ENCODE data around the gene ZNF521. TPM values are rescaled to one million over a fixed set of nuclear protein-coding genes. Genes with fewer than 3 reads are reported as not detected.

ZNF521 gene
- total and polyA plus RNA-seq, 2 of the 13 experiments (the other 11 are each of a cell fraction or from before 2014, with no cell fraction given) = 0.02 TPM; not detected in 1

DNA sequence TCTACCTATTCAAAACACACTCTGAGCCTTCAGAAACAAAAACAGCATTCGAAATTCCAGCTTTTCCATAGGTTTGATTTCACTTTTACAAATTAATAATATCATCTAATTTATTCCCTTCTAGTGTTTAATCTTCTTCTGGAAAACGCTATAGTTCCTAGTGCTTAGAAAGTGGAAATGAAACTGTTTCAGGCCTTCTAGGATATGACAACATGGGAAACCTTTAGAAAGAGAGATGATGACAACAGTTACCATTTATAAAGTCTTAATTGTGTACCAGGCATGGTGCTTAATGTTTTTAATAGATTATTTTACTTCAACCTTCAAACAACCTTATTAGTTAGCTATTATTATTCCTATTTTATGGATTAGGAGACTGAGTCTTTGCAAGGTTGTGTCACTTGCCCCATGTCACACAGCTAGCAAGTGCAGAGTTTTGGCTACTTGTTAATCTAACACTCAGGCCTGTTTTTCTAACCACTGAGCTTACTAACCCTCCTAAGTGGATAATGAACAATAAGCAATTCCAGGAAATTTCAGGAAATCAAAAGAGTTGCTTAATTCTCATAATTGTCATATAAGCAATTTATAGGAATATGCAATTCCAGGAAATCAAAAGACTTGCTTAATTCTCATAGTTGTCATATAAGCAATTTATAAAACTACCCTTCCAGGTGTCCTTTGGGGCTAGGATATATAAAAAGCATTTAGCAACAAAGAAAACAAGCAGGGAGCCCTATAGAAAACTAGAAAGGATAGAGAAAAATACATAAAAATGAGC is 206.0 kb downstream of the ZNF521 start:
- Histone ChIP-seq H3K36me3 (replicated peaks in 1 of 2; ENCODE audit: control insufficient read depth in 1 of 2, insufficient read depth in 2 of 2, low read length in 2 of 2) (no peaks in the 10 kb centered on the region), H3K9ac (ENCODE audit: insufficient read depth, low read depth, low read length) (no peak overlapping the region), H4K20me1 (ENCODE audit: insufficient read depth, low read length) (no peaks in the 10 kb centered on the region), H3K4me2 (ENCODE audit: low read depth, low read length) (no peak overlapping the region), H3K9me3 (ENCODE audit: low read length) (no peaks in the 10 kb centered on the region), H3K79me2 (ENCODE audit: insufficient read depth, low read length) (no peaks in the 10 kb centered on the region), H3K27me3 (ENCODE audit: control insufficient read depth in 1 of 2, insufficient read depth in 2 of 2, low read length in 2 of 2) (no peaks in the 10 kb centered on the region; a peak in 1 of 5 replicates), H3K4me1 (ENCODE audit: insufficient read depth, low read length) (no peaks in the 10 kb centered on the region), H2AFZ (ENCODE audit: low read length) (no peak overlapping the region), H3K27ac (ENCODE audit: extremely low read length, insufficient read depth, low read length) (no peak overlapping the region), H3K4me3 (replicated peaks in 1 of 3; ENCODE audit: insufficient read depth in 1 of 3, low read depth in 2 of 3, low read length in 3 of 3) (no peak overlapping the region)
- ChIA-PET POLR2A (no interaction called here), CTCF (ENCODE audit: low intra/inter-chr PET ratio, low total read pairs) (no interaction called here)
- in situ Hi-C loops (cut with HindIII; ENCODE audit: extremely low pct_ligation_motif_present, low pct_unique_long_range_greater_than_20kb) (no loop called here), intact Hi-C loops (cut with micrococcal nuclease; ENCODE audit: unreplicated experiment) (no loop called here)
- ATAC-seq (no peak), DNase-seq (ENCODE audit: low spot score) (no peak), FAIRE-seq (no peak)
- 19% methylated on average over 2 of the region's 2 CpGs for WGBS (ENCODE audit: low lambda C conversion rate)
- peak; percentile 65 for TF ChIP-seq MAFF (IDR thresholded peaks at IDR 0.05; ENCODE audit: low read depth, low read length)
- peak in 1 of 2 experiments; percentile 77; a peak in 3 of 4 replicates for TF ChIP-seq MAFK (conservative IDR thresholded peaks at IDR 0.05 in 1 of 2, IDR thresholded peaks at IDR 0.05 in 1 of 2; ENCODE audit: low read length in 2 of 2)
- no peak for TF ChIP-seq ZNF83 (CRISPR knock-in tag; IDR thresholded peaks at IDR 0.05; ENCODE audit: borderline replicate concordance)
- no TSS peak for BruUV-seq (replicated peaks)

DNA sequence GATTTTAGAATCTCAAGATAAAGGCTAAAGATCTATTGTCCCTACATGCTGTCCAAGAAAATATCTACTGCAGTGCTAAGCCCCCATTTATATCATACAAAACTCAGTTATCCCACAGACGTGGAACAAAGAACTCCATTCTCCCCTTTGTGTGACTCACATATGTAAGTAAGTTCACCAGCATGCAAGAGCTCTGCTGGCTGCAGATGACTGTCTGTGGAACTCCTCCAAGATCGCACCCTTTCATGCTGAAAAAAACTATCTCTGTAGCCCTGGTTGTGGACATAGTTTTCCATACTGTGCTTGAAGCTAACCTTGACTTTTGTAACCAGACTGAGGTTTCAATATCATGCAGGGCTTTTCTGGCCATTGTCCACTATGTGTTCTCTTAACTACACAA is 207.1 kb downstream of the ZNF521 start:
- Histone ChIP-seq H3K4me3 (replicated peaks in 1 of 3; ENCODE audit: insufficient read depth in 1 of 3, low read depth in 2 of 3, low read length in 3 of 3) (no peak overlapping the region), H3K9ac (ENCODE audit: insufficient read depth, low read depth, low read length) (no peak overlapping the region), H3K36me3 (replicated peaks in 1 of 2; ENCODE audit: control insufficient read depth in 1 of 2, insufficient read depth in 2 of 2, low read length in 2 of 2) (no peaks in the 10 kb centered on the region), H4K20me1 (ENCODE audit: insufficient read depth, low read length) (no peaks in the 10 kb centered on the region), H2AFZ (ENCODE audit: low read length) (no peak overlapping the region), H3K9me3 (ENCODE audit: low read length) (no peaks in the 10 kb centered on the region), H3K4me2 (ENCODE audit: low read depth, low read length) (no peak overlapping the region), H3K4me1 (ENCODE audit: insufficient read depth, low read length) (no peaks in the 10 kb centered on the region), H3K27ac (ENCODE audit: extremely low read length, insufficient read depth, low read length) (no peak overlapping the region), H3K79me2 (ENCODE audit: insufficient read depth, low read length) (no peaks in the 10 kb centered on the region), H3K27me3 (ENCODE audit: control insufficient read depth in 1 of 2, insufficient read depth in 2 of 2, low read length in 2 of 2) (no peaks in the 10 kb centered on the region; a peak in 1 of 5 replicates)
- no peak for ATAC-seq
- no peak for FAIRE-seq
- ChIA-PET POLR2A (no interaction called here), CTCF (ENCODE audit: low intra/inter-chr PET ratio, low total read pairs) (no interaction called here)
- in situ Hi-C loops (cut with HindIII; ENCODE audit: extremely low pct_ligation_motif_present, low pct_unique_long_range_greater_than_20kb) = no loop called here
- WGBS (ENCODE audit: low lambda C conversion rate) = 5% methylated on average over 2 of the region's 2 CpGs
- BruUV-seq (replicated peaks) = no TSS peak
- intact Hi-C loops (cut with micrococcal nuclease; ENCODE audit: unreplicated experiment) = no loop called here
- DNase-seq (ENCODE audit: low spot score) = peak; percentile 0
- TF ChIP-seq TBP (CRISPR knock-in tag; IDR thresholded peaks at IDR 0.05) (no peak), ZNF781 (CRISPR knock-in tag; IDR thresholded peaks at IDR 0.05; ENCODE audit: borderline replicate concordance, not compliant biosample characterization) (no peak), RNF2 (conservative IDR thresholded peaks at IDR 0.05; ENCODE audit: low read depth) (no peak), NFRKB (IDR thresholded peaks at IDR 0.05) (no peak), ZNF703 (CRISPR knock-in tag; IDR thresholded peaks at IDR 0.05; ENCODE audit: borderline replicate concordance) (no peak), TAF1 (CRISPR knock-in tag; IDR thresholded peaks at IDR 0.05) (no peak), ZNF607 (CRISPR knock-in tag; IDR thresholded peaks at IDR 0.05; ENCODE audit: borderline replicate concordance) (no peak), MAFF (IDR thresholded peaks at IDR 0.05; ENCODE audit: low read depth, low read length) (no peak), ZNF782 (CRISPR knock-in tag; IDR thresholded peaks at IDR 0.05; ENCODE audit: borderline replicate concordance) (no peak), PHF5A (CRISPR knock-in tag; IDR thresholded peaks at IDR 0.05; ENCODE audit: low read depth, unreplicated experiment) (no peak), JUND (CRISPR knock-in tag; IDR thresholded peaks at IDR 0.05) (no peak), DNMT3B (CRISPR knock-in tag; conservative IDR thresholded peaks at IDR 0.05) (no peak), PAF1 (CRISPR knock-in tag; IDR thresholded peaks at IDR 0.05) (no peak), NFKBIZ (CRISPR knock-in tag; IDR thresholded peaks at IDR 0.05) (no peak)
- TF ChIP-seq, protein P1, sequence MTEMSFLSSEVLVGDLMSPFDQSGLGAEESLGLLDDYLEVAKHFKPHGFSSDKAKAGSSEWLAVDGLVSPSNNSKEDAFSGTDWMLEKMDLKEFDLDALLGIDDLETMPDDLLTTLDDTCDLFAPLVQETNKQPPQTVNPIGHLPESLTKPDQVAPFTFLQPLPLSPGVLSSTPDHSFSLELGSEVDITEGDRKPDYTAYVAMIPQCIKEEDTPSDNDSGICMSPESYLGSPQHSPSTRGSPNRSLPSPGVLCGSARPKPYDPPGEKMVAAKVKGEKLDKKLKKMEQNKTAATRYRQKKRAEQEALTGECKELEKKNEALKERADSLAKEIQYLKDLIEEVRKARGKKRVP (CRISPR knock-in tag; IDR thresholded peaks at IDR 0.05) = no peak
- TF ChIP-seq, protein P2, sequence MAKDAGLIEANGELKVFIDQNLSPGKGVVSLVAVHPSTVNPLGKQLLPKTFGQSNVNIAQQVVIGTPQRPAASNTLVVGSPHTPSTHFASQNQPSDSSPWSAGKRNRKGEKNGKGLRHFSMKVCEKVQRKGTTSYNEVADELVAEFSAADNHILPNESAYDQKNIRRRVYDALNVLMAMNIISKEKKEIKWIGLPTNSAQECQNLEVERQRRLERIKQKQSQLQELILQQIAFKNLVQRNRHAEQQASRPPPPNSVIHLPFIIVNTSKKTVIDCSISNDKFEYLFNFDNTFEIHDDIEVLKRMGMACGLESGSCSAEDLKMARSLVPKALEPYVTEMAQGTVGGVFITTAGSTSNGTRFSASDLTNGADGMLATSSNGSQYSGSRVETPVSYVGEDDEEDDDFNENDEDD (CRISPR knock-in tag; IDR thresholded peaks at IDR 0.05; ENCODE audit: borderline replicate concordance) = no peak
